Activated gamma-delta T cell treated with Interleukin-2 at 50 U/mL for 16 hours (primary cell): ENCODE results near the gene PRMT5.
"Not testable (repeated sequence)": the region's sequence is repeated elsewhere in the genome, so short reads cannot be mapped to it uniquely, and the experiment has no call there.

ENCODE experiments used
- DNase-seq: peaks from one replicate; pipeline ENCODE4 v3.0.0-alpha.2; 2020

The PRMT5 gene

GRCh38 chr14:22929104-22929960 lies at the start of gene PRMT5:
Gene PRMT5, minus strand, starts transcription at chr14:22929376. Its CDS starts 15 bp downstream, at chr14:22929361.
- peak; percentile 96 for DNase-seq

- no peak for DNase-seq
These were observed 49.3 kb upstream of the PRMT5 start for GRCh38 chr14:22978487-22978837.

- no peak for DNase-seq
These were observed 48.7 kb upstream of the PRMT5 start for GRCh38 chr14:22977684-22978486.

GRCh38 chr14:22977434-22977683 lies 48.2 kb upstream of the PRMT5 start:
- DNase-seq, result no peak

- DNase-seq, result no peak
These were observed 47.7 kb upstream of the PRMT5 start for GRCh38 chr14:22976620-22977433.

- no peak for DNase-seq
These were observed 45.5 kb upstream of the PRMT5 start for GRCh38 chr14:22974530-22975313.

GRCh38 chr14:22973217-22974032 lies 44.2 kb upstream of the PRMT5 start:
- peak; percentile 42 for DNase-seq

GRCh38 chr14:22972313-22972930 lies 43.2 kb upstream of the PRMT5 start:
- no peak for DNase-seq

- DNase-seq, result no peak
These were observed 42.0 kb upstream of the PRMT5 start for GRCh38 chr14:22971152-22971551.

GRCh38 chr14:22966783-22967269 lies 37.6 kb upstream of the PRMT5 start:
- no peak for DNase-seq

- DNase-seq, result not testable (repeated sequence)
These were observed 37.0 kb upstream of the PRMT5 start for GRCh38 chr14:22965916-22966782.

GRCh38 chr14:22962061-22962676 lies 33.0 kb upstream of the PRMT5 start:
- DNase-seq, result no peak

GRCh38 chr14:22955702-22956569 lies 26.8 kb upstream of the PRMT5 start:
- no peak for DNase-seq

- no peak for DNase-seq
These were observed 23.2 kb upstream of the PRMT5 start for GRCh38 chr14:22952418-22952817.

GRCh38 chr14:22951795-22952194 lies 22.6 kb upstream of the PRMT5 start:
- not testable (repeated sequence) for DNase-seq

GRCh38 chr14:22945642-22946041 lies 16.5 kb upstream of the PRMT5 start:
- no peak for DNase-seq

GRCh38 chr14:22939684-22940083 lies 10.5 kb upstream of the PRMT5 start:
- DNase-seq, result no peak

- DNase-seq, result no peak
These were observed 6.0 kb upstream of the PRMT5 start for GRCh38 chr14:22935156-22935555.

- DNase-seq, result no peak
These were observed 3.0 kb upstream of the PRMT5 start for GRCh38 chr14:22932146-22932545.
